Prostate gland (tissue), 2 donors: ENCODE measurements around the gene NOTCH2. TPM values are rescaled to one million over a fixed set of nuclear protein-coding genes. Genes with fewer than 3 reads are reported as not detected.

Experiments used
- DNase-seq: peaks from one replicate; pipeline ENCODE4 v3.0.0-alpha.2; 2019; ENCODE audit warnings: low spot score
- H3K27ac ChIP-seq, 2 donors: fragments of 200-600 bp; sonication (generic); 2 replicates each; pipeline ENCODE4 v1.5.1; 2017 to 2019
- H3K27me3 ChIP-seq: fragments of 200-600 bp; sonication (generic); replicated peaks from 2 replicates; pipeline ENCODE4 v1.5.1; 2019; ENCODE audit not compliant: insufficient read depth
- H3K36me3 ChIP-seq, 2 donors: fragments of 200-600 bp; sonication (generic); 1 replicate in 1 of 2; 2 replicates in 1 of 2; pipeline versions ENCODE4 v1.5.1 to v1.8.1; 2017 to 2019
- H3K4me1 ChIP-seq: fragments of 200-600 bp; sonication (generic); replicated peaks from 2 replicates; pipeline ENCODE4 v1.5.1; 2019
- H3K4me3 ChIP-seq, 2 donors: fragments of 200-600 bp; sonication (generic); 2 replicates each; pipeline ENCODE4 v1.5.1; 2017 to 2019
- H3K9me3 ChIP-seq: fragments of 200-600 bp; sonication (generic); 2 replicates; pipeline ENCODE4 v1.5.1; 2017
- POLR2A ChIP-seq: fragments of 450-650 bp; IDR thresholded peaks from one replicate; pipeline ENCODE4 v1.6.1; 2016; ENCODE audit warnings: antibody characterized with exemption, mild to moderate bottlenecking
- POLR2AphosphoS5 ChIP-seq: sonication (generic); formaldehyde crosslinking; IDR thresholded peaks from one replicate; pipeline ENCODE4 v1.6.1; 2017; ENCODE audit warnings: antibody characterized with exemption
- WGBS: methylation state at CpG from one replicate; pipeline ENCODE4 v1.1.5; 2018; 5-methylcytosine and 5-hydroxymethylcytosine counted together
- intact Hi-C: fragments of 100-400 bp; cut with DNase I; formaldehyde crosslinking; loops from one replicate; pipeline ENCODE4 v1.14.2; 2022
- total RNA-seq, 2 donors: library from RNA; depleted of rRNA; stranded (reverse); fragments of >200 nt; gene quantifications; one replicate each; pipeline ENCODE4 v1.1.0, GENCODE V29; 2016
- TF ChIP-seq, protein P1 (sequence below), 4 experiments: fragments of 200-600 bp in 2 of 4; fragments of 450-650 bp in 2 of 4; sonication (generic) in 2 of 4; IDR thresholded peaks; 1 replicate in 3 of 4; 2 replicates in 1 of 4; pipeline ENCODE4 v1.5.1; 2016 to 2019; ENCODE audit warnings: antibody characterized with exemption in 4 of 4, mild to moderate bottlenecking in 2 of 4, moderate library complexity in 2 of 4

Gene NOTCH2
- total RNA-seq, 2 donors from 2014 or later, result 77.7 to 231 TPM

- H3K4me3 ChIP-seq, result no peak overlapping the region
- peaks cover 10% of the 10 kb centered on the region for H3K4me1 ChIP-seq
- peak; percentile 72 for DNase-seq
- peak overlapping the region; percentile 52 to 67 for H3K27ac ChIP-seq
- no peaks in the 10 kb centered on the region for H3K36me3 ChIP-seq
- intact Hi-C loops, result no loop called here
- H3K9me3 ChIP-seq, result no peaks in the 10 kb centered on the region
- 69% methylated on average over 2 of the region's 2 CpGs for WGBS
- TF ChIP-seq POLR2AphosphoS5, result peak; percentile 72
- TF ChIP-seq, protein P1, sequence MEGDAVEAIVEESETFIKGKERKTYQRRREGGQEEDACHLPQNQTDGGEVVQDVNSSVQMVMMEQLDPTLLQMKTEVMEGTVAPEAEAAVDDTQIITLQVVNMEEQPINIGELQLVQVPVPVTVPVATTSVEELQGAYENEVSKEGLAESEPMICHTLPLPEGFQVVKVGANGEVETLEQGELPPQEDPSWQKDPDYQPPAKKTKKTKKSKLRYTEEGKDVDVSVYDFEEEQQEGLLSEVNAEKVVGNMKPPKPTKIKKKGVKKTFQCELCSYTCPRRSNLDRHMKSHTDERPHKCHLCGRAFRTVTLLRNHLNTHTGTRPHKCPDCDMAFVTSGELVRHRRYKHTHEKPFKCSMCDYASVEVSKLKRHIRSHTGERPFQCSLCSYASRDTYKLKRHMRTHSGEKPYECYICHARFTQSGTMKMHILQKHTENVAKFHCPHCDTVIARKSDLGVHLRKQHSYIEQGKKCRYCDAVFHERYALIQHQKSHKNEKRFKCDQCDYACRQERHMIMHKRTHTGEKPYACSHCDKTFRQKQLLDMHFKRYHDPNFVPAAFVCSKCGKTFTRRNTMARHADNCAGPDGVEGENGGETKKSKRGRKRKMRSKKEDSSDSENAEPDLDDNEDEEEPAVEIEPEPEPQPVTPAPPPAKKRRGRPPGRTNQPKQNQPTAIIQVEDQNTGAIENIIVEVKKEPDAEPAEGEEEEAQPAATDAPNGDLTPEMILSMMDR (IDR thresholded peaks at IDR 0.05), result no peak
- H3K27me3 ChIP-seq, result no peaks in the 10 kb centered on the region
Measured at GRCh38 chr1:119868176-119868575, 201.3 kb downstream of the NOTCH2 start.

DNA sequence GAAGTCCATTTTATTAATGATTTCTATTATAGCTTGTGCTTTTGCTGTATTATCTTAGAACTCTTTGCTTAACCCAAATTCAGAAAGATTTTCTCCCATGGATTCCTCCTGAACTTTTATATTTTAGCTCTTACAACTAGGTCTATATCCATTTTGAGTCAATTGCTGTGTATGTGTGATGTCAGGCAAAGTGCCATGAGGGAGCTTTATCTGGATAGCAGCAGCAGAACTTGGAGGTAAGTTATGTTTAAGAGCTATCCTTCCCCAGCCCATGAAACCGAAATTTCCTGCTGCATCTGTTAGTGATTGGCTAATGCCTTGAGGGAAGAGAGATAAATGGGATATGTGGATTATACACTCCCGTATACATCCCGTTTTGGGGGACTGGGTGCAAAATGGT, 203.0 kb downstream of the NOTCH2 start:
- no peak for DNase-seq
- H3K9me3 ChIP-seq, result no peaks in the 10 kb centered on the region
- intact Hi-C loops, result no loop called here
- H3K4me3 ChIP-seq, result no peak overlapping the region
- H3K36me3 ChIP-seq, result no peaks in the 10 kb centered on the region
- no peak overlapping the region for H3K27ac ChIP-seq
- no peaks in the 10 kb centered on the region for H3K27me3 ChIP-seq
- 74% methylated on average over 3 of the region's 3 CpGs for WGBS
- TF ChIP-seq, protein P1 (IDR thresholded peaks at IDR 0.05), result no peak
- TF ChIP-seq POLR2A, result no peak
- TF ChIP-seq POLR2AphosphoS5, result no peak
- peaks cover 7% of the 10 kb centered on the region for H3K4me1 ChIP-seq

DNA sequence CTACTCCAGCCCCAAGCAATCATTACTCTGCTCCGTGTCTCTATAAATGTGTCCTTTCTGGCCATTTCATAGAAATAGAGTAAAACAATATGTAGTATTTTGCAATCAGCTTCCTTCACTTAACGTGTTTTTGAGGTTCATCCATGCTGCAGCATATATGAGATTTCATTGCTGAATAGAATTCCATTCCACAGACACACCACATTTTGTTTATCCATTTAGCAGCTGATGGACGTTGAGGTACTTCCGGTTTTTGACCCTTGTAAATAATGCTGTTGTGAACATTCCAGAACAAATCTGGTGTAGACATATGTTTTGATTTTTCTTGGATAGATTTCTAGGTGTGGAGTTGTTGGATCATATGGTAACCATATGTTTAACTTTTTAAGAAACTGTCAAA, 203.8 kb downstream of the NOTCH2 start:
- Histone ChIP-seq H3K4me3 (no peak overlapping the region), H3K27ac (no peak overlapping the region), H3K9me3 (no peaks in the 10 kb centered on the region), H3K4me1 (peaks cover 7% of the 10 kb centered on the region), H3K36me3 (no peaks in the 10 kb centered on the region), H3K27me3 (no peaks in the 10 kb centered on the region)
- intact Hi-C loops, result no loop called here
- no peak for DNase-seq
- 42% methylated on average over 4 of the region's 4 CpGs for WGBS
- TF ChIP-seq POLR2AphosphoS5 (no peak), POLR2A (no peak)

DNA sequence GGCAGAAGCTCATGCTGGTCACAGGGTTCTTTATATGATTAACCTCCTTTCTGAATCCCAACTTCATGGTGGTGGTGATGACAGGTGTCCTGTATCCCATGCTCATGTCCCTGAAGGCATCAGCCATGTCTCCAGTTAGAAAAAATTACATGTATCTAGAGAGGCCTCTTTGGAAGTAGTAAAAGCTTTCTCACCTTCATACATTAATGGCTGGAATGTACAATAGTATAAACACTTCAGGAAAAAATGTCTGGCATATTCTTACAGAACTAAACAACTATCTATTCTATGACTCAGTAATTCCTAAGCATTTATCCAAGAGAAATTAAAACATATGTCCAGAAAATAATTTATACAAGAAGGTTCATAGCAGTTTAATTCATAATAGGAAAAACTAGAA, 207.2 kb downstream of the NOTCH2 start:
- no peaks in the 10 kb centered on the region for H3K36me3 ChIP-seq
- H3K27me3 ChIP-seq, result no peaks in the 10 kb centered on the region
- DNase-seq, result no peak
- no peak overlapping the region for H3K4me3 ChIP-seq
- no peaks in the 10 kb centered on the region for H3K4me1 ChIP-seq
- H3K27ac ChIP-seq, result no peak overlapping the region
- H3K9me3 ChIP-seq, result no peaks in the 10 kb centered on the region
- TF ChIP-seq, protein P1 (IDR thresholded peaks at IDR 0.05), result no peak
- TF ChIP-seq POLR2A, result no peak
- TF ChIP-seq POLR2AphosphoS5, result no peak
- intact Hi-C loops, result no loop called here

Other genes starting within 250 kb of the NOTCH2 start
- 1 to 10 TPM in 1 of 2 donors, not detected in 1; 2.0 TPM for gene ADAM30, start 173.1 kb downstream of the NOTCH2 start, total RNA-seq
- 10 to 100 TPM; 23.6 to 31.3 TPM for gene SEC22B, start 106.9 kb upstream of the NOTCH2 start, total RNA-seq